NCI-H82 (cell line): ENCODE data around the gene LIMS3.
"Not testable (repeated sequence)": the region's sequence is repeated elsewhere in the genome, so short reads cannot be mapped to it uniquely, and the experiment has no call there.

Source experiments
- DNase-seq: peaks from one replicate; lab custom pipeline; 2025; lab: John Stamatoyannopoulos, UW

The LIMS3 gene

DNA sequence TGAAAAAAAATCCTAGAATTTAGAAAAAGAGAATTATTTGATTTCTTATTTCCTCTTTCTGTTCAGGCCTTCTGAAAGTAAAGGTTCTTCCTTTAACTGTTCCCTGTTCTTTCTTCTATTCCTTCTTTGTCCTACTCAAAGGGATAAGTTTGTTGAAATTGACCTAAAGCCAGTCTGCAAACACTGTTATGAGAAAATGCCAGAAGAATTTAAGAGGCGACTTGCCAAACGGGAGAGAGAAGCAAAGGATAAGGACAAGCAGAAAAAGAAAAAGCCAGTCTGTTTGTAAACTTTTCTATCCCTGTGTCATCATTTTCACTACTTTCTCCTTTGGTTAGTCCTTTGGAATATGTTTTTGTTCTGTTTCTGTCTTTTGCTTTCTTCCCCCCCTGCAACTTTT, 26.0 kb downstream of the LIMS3 start:
- not testable (repeated sequence) for DNase-seq

DNA sequence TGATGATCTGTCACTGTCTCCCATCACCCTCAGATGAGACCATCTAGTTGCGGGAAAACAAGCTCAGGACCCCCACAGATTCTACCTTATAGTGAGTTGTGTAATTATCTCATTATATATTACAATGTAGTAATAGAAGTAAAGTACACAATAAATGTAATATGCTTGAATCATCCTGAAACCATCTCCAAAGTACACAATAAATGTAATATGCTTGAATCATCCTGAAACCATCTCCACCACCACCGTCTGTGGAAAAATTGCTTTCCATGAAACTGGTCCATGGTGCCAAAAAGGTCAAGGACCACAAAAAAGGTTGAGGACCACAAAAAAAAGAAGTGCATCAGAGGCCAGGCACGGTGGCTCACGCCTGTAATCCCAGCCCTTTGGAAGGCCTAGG, 29.3 kb downstream of the LIMS3 start:
- DNase-seq, result not testable (repeated sequence)

DNA sequence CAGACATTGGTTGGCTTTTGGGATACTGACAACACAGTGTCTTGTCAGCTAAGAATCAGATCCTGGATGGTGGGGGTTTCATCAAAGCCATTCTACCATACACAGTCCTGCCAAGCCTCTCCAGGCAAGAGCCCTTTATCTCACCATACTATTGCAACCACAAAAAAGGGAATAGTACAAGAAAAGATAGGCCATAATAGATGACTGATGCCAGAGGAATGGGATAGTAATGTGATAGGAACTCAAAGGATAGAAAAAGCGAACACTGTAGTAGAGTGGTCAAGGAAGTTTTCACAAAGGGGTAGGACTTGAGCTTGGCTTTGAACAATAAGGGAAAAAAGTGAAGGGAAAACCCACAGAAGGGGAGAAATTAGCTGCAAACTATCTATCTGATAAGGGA, 30.7 kb downstream of the LIMS3 start:
- not testable (repeated sequence) for DNase-seq

DNA sequence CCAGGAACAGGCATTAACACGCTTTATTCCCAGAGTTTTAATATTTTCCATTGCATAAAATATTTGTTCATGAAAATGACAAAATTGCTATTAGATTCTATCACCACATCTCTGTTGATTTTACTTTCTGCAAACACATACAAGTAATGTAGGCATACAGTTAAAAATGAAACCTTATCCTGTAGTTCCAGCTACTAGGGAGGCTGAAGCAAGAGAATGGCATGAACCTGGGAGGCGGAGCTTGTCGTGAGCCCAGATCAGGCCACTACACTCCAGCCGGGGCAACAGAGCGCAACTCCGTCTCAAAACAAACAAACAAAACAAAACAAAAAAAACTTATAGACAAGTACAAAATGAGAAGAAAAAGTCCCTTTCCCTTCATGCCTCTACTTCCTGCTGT, 38.0 kb downstream of the LIMS3 start:
- DNase-seq, result not testable (repeated sequence)

DNA sequence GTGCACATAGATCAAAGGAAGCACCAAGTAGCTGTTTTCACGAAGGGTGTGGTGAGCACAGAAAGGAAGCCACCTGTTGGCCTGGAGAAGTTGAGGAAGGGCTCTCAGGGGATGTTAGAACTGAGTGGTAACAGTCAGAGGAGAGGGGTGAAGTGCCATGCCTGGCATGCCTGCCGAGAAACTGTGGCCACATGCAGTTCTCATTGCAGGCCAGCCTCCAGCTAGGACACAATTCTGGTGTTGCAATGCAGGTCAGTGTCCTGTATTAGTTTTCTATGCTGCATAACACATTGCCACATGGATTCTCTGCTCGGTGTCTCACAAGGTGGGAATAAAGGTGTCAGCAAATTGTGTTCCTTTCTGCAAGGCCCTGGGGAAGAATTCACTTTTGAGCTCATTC, 46.9 kb downstream of the LIMS3 start:
- not testable (repeated sequence) for DNase-seq

DNA sequence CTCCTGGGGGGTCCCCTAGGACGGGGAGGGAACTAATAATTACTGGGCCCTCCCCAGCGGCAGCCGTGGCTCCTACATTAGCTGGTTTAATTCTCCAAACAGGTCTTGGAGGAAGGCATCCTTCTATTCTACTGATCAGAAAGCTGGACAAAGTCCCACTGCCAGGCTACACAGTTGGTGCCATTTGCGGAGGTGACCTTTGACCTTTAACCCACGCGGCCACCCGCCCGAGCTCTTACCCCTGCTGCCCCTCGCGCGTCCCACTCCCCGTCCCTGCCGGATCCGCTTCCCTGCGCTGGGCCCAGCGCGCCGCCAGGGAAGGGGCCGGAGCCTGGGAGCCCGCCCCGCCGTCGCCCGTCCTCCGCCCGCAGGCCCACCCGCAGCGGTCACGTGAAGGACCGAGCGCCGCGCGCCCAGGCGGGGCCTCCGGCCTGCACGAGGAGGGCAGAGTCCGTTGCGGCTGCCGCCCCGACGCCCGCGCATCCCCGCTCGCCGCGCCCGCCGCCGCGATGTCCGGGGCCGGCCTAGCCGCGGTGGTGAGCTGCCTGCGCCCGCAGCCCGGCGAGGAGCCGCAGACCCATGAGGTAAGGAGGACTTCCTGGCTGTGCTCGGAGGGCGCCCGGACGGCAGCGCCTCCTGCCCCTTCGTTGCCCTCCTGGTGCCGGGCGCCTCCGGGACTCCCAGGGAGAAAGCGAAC, 48.9 kb downstream of the LIMS3 start:
- not testable (repeated sequence) for DNase-seq

DNA sequence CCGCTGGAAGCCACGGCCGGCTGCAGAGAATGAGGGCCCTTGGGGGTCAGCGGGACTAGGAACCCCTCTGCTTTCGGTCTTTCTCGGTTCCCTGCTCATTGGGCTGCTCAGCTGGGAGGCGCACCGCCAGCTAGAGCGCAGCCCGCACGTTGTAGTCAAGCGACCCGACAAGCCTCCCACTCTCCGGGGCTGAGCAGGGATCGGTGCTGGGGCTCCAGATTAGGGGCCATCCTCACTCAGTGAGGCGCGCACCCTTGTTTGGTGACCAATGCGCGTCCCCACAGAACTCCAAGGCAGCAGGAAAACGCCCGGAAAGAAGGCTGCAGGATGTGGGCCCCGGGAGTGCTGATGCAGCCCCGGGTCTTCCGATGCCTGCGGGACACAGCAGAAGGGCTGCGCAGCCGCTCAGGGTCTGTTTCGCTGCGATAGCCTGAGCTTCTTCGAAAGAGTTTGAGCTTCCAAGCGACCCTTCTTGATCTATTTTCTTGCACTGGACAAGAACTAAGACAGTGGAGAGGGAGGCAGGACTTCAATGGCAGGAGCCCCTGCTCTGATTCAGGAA, 49.6 kb downstream of the LIMS3 start:
- not testable (repeated sequence) for DNase-seq

DNA sequence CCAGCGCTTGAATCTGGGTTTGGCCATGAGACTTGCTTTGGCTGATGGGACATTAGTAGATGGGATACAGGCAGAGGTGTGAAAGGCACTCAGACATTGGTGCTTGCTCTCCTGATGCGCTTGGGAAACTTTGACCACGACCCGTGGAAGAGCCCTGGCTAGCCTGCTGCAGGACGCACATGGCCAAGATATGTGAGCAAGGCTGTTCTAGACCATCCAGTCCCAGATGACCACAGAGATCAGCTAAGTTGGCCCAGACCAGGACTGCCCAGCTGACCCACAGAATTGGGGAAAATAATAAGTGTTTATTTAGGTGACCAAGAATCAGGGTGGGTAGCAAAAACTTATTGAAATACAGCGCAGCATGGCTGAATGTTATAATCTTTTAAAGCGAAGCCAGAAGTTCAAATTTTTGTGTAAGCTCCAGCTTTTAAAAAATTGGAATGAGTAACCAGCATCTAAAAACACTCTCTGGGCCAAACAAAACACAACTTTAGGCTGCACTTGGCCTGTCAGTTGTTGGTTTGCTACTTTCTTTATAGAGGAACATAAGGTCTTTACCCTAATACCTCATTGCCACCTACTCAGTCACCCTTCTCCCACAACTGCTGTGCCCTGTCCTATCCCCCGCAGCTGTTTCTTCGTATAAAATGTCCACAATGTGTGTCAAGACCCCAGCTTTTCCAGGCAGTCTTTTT, 51.8 kb downstream of the LIMS3 start:
- not testable (repeated sequence) for DNase-seq

DNA sequence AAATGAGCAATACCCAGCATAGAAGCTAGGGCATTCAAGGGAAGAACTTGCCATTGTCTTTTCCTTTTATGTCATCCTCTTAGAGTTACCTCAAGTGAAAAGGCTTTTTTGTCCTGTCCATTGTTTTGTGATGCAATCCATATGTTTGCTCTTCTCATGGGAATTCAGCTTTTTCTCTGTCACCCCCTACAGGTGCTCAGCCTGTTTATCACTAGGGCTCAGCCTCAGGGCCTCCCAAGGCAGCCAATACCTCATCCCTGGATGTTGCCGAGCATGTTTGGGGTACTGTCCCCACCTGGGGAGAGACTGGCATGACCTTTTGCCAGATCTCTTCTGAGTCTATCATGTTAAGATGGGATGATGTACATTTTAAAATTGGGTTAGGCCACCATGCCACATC, 65.5 kb downstream of the LIMS3 start:
- DNase-seq, result not testable (repeated sequence)

DNA sequence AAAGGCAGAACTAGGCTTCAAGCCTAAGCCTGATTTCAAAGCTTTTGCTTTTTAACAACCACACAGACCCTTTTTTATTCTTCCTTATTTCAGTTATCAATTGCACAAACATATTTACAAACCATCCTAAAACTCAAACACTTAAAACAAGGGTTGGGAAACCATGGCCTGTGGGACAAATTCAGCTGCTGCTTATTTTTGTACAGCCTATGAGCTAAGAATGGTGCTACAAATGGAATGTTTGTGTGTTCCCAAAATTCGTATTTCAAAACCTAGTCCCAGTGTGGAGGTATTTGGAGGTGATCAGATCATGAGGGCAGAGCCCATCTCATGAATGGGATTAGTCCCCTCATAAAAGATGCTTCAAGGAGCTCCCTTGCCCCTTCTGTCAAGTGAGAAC, 67.0 kb downstream of the LIMS3 start:
- not testable (repeated sequence) for DNase-seq

DNA sequence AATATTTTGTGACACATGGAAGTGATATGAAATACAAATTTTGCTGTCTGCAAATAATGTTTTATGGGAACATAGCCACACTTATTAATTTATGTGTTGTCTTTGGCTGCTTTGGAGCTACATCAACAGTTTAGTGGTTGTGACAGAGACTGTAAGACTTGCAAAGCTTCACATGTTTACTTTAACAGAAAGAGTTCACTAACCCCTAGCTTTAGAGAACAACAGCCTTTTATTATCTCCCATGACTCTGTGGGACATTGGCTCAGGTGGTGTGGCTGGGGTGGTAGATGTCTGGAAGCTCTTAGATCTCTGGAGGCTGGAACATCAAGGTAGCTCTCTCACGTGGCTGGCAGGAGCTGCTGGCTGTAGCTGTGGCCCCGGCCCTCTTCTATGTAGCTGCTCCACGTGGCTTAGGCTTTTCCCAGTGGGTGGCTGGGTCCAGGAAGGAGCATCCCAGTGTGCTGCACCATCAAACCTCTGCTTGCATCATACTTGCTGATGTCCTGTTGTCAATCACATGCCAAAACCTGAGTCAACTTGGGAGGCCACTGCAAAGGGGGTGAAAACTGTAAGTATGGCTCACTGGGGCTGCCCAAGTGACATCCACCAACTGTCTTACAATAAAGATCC, 67.7 kb downstream of the LIMS3 start:
- not testable (repeated sequence) for DNase-seq

DNA sequence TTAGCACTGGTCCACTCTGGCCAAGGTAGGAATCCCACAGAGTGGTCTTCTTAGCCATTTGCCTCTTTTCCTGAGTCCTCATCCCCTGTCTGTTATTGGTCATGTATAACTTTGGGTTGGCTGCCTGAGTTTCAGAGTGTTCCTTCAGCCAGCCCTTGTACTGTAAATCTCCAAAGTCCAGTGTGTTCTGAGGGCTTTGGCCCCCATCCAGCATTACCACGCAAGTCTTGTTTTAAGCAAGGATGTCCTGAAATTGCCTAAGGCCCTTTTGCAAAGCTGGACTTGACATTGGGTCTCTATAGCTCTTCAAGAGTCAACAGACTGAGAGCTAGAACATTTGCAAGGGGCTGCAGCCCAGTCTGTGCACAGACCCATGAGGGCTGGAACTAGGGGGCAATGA, 68.4 kb downstream of the LIMS3 start:
- DNase-seq, result not testable (repeated sequence)

DNA sequence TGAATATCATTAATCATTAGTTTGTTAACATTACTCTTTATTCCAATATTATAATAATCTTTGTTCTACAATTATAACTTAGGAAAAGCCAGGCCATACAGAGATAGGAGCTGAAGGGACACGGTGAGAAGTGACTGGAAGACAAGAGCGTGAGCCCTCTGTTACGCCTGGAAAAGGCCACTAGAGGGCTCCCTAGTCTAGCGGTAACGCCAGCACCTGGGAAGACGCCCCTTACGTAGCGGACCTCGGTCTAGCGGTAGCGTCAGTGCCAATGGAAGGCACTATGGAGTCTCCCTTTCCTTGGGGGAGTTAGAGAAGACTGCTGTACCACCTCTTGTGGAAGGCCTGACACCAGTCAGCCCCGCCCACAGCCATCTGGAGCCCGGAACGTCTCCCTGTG, 71.4 kb downstream of the LIMS3 start:
- DNase-seq, result not testable (repeated sequence)

DNA sequence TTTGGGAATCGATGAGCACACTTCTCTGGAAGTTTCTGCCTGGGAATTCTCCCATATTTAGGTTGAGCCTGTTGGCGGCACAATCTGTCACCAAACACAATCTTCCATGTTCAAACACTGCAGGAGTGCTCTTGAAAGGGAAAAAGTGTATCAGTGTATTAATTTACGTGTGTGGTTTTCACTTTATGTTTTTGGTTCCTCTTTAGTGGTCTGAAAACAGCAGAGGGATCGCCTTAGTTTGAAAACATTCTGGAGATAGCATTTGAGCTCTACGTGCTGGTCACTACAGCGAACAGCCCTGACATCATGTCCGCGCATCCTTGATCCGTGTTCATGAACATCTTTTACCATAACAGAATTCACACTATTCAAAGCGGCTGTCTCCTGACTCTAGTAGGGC, 73.2 kb downstream of the LIMS3 start:
- DNase-seq, result not testable (repeated sequence)
